ENCODE measurements around the gene TPPP.
"Not testable (repeated sequence)": the region's sequence is repeated elsewhere in the genome, so short reads cannot be mapped to it uniquely, and the experiment has no call there.

- TF ChIP-seq CTCF (optimal IDR thresholded peaks at IDR 0.05 in 1 of 3, IDR thresholded peaks at IDR 0.05 in 1 of 3, conservative IDR thresholded peaks at IDR 0.05 in 1 of 3; ENCODE audit: extremely low read depth in 1 of 3, insufficient read depth in 2 of 3, low read length in 3 of 3); EZH2 (IDR thresholded peaks at IDR 0.05; ENCODE audit: low read length): not testable (repeated sequence)
These were observed 23.6 kb upstream of the TPPP start for GRCh38 chr5:716740-717139.

Measured in keratinocyte (primary cell).